Measurements from ENCODE around the gene TMPRSS7.

TMPRSS7 gene

DNA sequence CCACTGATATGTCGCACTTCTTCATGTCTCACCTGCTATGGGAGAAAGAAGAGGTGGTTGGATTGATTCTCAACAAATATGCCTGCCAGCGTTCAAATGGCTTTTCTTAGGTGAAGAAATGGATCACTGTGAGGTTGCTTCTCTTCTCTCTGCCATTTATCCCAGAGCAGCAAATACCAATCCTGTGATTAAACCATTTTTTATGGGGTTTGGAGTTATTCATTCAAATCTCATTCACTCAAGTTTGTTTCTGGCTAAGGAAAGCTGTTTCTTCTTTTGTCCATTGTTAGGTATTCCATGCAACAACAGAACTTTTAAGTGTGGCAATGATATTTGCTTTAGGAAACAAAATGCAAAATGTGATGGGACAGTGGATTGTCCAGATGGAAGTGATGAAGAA, 39.5 kb downstream of the TMPRSS7 start:
- H3K9me3 ChIP-seq (ENCODE audit: low read depth, low read length): no peaks in the 10 kb centered on the region
- H3K27ac ChIP-seq: no peak overlapping the region
- no peaks in the 10 kb centered on the region for H3K36me3 ChIP-seq (ENCODE audit: insufficient read depth, low read length)
- no peak for DNase-seq (ENCODE audit: low read depth, low spot score)
- H3K4me3 ChIP-seq: no peak overlapping the region
- TF ChIP-seq EZH2 (IDR thresholded peaks at IDR 0.05) (no peak), POLR2AphosphoS5 (IDR thresholded peaks at IDR 0.05; ENCODE audit: borderline replicate concordance, low read depth, low read length) (no peak), FOXP2 (optimal IDR thresholded peaks at IDR 0.05; ENCODE audit: control extremely low read depth, extremely low read length, insufficient read depth) (no peak)
- H3K9ac ChIP-seq (ENCODE audit: insufficient read length): no peak overlapping the region

DNA sequence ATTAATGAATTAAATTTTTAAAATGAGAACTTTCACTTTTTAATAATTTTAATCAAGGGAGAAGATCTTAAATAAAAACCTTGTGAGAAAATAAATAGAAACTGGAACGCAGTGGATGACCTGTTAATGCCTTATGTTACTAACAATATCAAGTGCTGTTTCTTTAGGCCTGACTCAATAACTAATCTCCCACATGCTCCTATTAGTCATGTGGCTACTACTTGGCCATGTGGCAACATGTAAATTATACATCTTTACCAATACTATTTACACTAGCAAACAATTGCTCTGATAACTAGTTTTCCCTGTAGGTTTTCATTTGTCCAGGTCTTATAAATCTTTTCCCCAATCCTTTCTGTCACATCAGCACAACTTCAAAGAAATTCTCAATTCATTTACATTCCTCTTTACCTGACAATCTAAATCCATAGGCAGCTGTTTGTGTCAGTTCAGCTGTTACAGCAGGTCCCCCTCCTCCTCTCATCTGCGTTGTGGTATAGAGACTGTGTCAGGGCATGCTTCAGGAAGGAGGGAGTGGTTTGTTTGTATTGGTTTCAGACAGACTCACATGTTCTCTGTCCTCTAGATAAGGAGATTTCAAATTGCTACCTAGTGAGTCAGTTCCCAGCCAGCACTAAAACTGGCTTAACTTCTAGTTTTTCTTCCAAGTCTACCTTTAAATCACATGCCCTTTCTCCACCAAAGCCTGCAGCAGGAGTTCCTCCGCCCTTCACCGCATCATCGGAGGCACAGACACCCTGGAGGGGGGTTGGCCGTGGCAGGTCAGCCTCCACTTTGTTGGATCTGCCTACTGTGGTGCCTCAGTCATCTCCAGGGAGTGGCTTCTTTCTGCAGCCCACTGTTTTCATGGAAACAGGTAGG, 40.3 kb downstream of the TMPRSS7 start:
- no peaks in the 10 kb centered on the region for H3K36me3 ChIP-seq (ENCODE audit: insufficient read depth, low read length)
- H3K4me3 ChIP-seq: no peak overlapping the region
- no peaks in the 10 kb centered on the region for H3K9me3 ChIP-seq (ENCODE audit: low read depth, low read length)
- DNase-seq (ENCODE audit: low read depth, low spot score): no peak
- no peak overlapping the region for H3K9ac ChIP-seq (ENCODE audit: insufficient read length)
- TF ChIP-seq EZH2 (IDR thresholded peaks at IDR 0.05): no peak
- H3K27ac ChIP-seq: no peak overlapping the region

DNA sequence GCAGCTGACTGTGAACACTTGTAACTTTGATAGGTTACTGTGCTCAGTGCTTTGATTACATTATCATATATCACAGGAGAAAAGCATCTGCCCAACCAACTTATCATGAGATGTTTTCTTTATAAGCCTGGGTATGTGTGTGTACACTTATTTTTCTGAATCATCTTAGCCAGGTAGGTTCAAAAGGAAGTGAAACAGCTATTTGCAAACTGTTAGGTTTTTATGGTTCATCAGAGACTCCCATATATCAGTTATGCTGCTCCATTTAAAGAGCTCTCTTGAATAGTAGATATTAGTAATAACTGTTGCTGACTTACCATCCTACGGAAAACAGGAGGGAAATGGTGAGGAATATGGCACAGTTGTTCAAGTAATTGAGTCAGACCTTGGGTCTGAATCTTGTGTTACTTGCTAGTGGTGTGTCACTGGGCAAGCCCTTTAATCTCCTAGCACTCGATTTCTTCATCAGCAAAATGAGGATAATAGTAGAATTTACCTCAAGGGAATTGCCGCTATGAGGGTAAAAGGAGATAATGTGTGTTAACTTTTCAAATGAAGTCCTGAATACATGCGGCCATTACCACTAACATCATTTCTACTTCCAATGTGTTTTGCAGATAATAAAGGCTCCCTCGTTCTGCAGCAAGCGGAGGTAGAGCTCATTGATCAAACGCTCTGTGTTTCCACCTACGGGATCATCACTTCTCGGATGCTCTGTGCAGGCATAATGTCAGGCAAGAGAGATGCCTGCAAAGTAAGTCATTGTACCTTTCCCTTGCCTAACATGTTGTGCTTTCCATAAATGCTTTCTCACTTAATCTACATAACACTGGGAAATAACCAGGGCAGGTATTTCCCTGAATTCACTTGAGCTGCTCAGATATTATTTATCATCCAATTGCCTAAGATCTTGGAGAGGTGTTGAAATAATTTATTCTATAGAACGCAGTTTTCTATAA, 43.9 kb downstream of the TMPRSS7 start:
- DNase-seq (ENCODE audit: low read depth, low spot score): no peak
- Histone ChIP-seq H3K36me3 (ENCODE audit: insufficient read depth, low read length) (no peaks in the 10 kb centered on the region), H3K4me3 (no peak overlapping the region), H3K27ac (no peak overlapping the region), H3K9ac (ENCODE audit: insufficient read length) (no peak overlapping the region), H3K9me3 (ENCODE audit: low read depth, low read length) (no peaks in the 10 kb centered on the region)
- TF ChIP-seq POLR2AphosphoS5 (IDR thresholded peaks at IDR 0.05; ENCODE audit: borderline replicate concordance, low read depth, low read length): no peak
- no peak for TF ChIP-seq EZH2 (IDR thresholded peaks at IDR 0.05)
- TF ChIP-seq FOXP2 (optimal IDR thresholded peaks at IDR 0.05; ENCODE audit: control extremely low read depth, extremely low read length, insufficient read depth): no peak

DNA sequence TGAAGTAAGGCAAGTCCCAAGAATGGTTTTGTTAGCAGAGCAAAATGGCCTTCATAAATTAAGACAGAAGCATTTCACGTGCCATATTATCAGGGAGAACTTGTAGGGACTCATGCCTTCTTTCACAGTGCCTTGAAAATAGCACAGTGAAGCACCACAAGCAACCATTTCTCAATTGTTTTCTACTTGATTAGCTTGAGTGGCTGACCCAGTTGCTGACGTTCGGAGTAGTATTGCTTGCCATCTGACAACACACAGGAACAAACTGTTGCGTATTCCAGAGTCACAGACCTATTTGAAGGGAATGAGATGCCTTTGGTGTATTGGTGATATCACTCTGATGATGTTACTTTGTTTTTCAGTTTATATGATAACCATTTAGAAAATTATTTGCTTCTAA, 48.7 kb downstream of the TMPRSS7 start:
- Histone ChIP-seq H3K9me3 (ENCODE audit: low read depth, low read length) (no peaks in the 10 kb centered on the region), H3K36me3 (ENCODE audit: insufficient read depth, low read length) (no peaks in the 10 kb centered on the region), H3K9ac (ENCODE audit: insufficient read length) (no peak overlapping the region), H3K4me3 (no peak overlapping the region), H3K27ac (no peak overlapping the region)
- no peak for DNase-seq (ENCODE audit: low read depth, low spot score)
- TF ChIP-seq POLR2AphosphoS5 (IDR thresholded peaks at IDR 0.05; ENCODE audit: borderline replicate concordance, low read depth, low read length): no peak
- no peak for TF ChIP-seq EZH2 (IDR thresholded peaks at IDR 0.05)
- no peak for TF ChIP-seq FOXP2 (optimal IDR thresholded peaks at IDR 0.05; ENCODE audit: control extremely low read depth, extremely low read length, insufficient read depth)

DNA sequence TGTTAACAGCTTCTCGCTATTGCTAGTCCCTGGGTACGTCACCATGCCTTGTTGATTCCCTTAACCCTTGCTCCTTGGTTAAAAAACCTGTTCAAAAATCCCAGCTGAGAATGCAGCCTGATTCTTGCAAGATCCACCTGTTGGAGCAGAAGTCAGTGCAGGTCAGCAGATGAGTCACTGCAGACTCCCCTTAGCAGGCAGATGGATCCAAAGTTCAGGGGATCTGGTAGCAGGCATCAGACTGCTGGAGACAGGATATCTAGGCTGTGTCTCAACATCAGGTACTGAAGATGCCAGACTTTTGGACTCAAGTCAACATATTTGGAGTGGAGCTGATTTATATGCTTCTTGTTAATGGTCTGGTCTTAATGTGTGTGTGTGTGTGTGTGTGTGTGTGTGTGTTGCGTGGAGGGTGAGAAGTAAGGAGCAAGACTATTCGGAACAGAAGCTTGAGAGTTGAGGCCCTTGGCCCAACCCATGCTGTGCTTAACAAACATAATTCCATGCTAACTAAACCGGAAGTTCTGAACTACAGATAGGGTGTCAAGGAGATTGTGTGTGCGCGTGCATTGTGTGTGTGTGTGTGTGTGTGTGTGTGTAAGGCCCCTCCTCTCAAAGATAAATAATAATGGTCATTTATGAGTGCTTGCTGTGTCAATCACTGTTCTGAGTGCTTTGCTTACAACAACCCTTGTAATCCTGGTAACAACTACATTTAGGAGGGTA, 50.6 kb downstream of the TMPRSS7 start:
- Histone ChIP-seq H3K9ac (ENCODE audit: insufficient read length) (no peak overlapping the region), H3K9me3 (ENCODE audit: low read depth, low read length) (no peaks in the 10 kb centered on the region), H3K27ac (no peak overlapping the region), H3K36me3 (ENCODE audit: insufficient read depth, low read length) (no peaks in the 10 kb centered on the region), H3K4me3 (no peak overlapping the region)
- DNase-seq (ENCODE audit: low read depth, low spot score): no peak
- TF ChIP-seq FOXP2 (optimal IDR thresholded peaks at IDR 0.05; ENCODE audit: control extremely low read depth, extremely low read length, insufficient read depth) (no peak), EZH2 (IDR thresholded peaks at IDR 0.05) (no peak), POLR2AphosphoS5 (IDR thresholded peaks at IDR 0.05; ENCODE audit: borderline replicate concordance, low read depth, low read length) (no peak)

DNA sequence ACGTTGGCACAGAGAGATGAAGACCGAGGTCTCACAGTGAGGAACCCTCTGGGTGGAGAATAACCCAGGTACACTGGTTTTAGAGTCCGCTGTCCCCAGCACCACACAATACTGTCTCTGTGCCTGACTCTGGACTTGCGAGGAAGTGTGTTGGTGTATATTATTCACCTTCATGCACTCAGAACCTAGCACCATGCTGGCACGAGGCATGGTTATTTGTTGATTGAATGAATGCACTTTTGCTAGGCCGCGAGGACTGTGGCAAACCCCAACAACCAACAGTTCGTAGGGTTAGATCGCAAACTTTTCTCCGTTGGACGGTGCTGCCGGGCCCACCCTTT, 51.2 kb downstream of the TMPRSS7 start:
- Histone ChIP-seq H3K9ac (ENCODE audit: insufficient read length) (no peak overlapping the region), H3K27ac (no peak overlapping the region), H3K9me3 (ENCODE audit: low read depth, low read length) (no peaks in the 10 kb centered on the region), H3K36me3 (ENCODE audit: insufficient read depth, low read length) (no peaks in the 10 kb centered on the region), H3K4me3 (no peak overlapping the region)
- DNase-seq (ENCODE audit: low read depth, low spot score): no peak
- TF ChIP-seq POLR2AphosphoS5 (IDR thresholded peaks at IDR 0.05; ENCODE audit: borderline replicate concordance, low read depth, low read length) (no peak), EZH2 (IDR thresholded peaks at IDR 0.05) (no peak), FOXP2 (optimal IDR thresholded peaks at IDR 0.05; ENCODE audit: control extremely low read depth, extremely low read length, insufficient read depth) (no peak)

DNA sequence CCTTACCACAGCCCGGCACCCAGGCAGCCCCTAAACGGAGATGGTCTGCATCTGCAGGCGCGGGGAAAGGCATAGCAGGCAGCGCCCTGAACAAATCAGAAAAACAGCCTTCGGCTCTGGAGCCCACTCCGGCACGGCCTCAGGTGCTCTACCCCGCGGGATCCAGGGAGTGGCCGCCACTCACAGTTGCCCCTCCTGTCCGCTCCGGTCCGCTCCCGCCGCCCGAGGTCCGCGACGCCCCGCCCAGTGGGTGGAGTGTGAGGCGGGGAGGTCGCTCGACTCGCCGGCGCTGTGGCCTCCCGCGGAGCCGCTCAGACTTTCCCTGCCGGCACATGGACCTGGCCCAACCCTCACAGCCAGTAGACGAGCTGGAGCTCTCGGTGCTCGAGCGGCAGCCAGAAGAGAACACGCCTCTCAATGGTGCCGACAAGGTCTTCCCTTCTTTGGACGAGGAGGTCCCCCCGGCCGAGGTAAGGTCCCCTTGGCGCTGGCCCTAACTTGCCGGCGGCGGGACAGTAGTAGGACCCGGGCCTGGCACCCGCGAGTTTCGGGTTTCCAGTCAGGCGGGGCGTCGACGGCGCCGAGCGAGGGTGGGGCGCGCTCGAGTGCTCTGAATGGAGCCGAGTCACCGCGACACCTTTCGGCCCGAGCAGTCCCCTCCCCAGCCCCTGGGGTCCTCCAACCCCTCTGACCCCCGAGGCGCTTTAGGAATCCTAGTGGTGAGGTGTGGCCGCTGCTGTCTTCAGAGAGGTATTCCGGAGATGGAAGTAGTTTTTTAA, 51.7 kb downstream of the TMPRSS7 start, which contains the start of gene C3orf52:
Gene C3orf52, plus strand, starts transcription at position 314 of the 779 bp plus-strand sequence. Its CDS starts 19 bp downstream, at position 333.
- no peaks in the 10 kb centered on the region for H3K9me3 ChIP-seq (ENCODE audit: low read depth, low read length)
- H3K9ac ChIP-seq (ENCODE audit: insufficient read length): no peak within 1 kb of the TSS
- TF ChIP-seq POLR2AphosphoS5 (IDR thresholded peaks at IDR 0.05; ENCODE audit: borderline replicate concordance, low read depth, low read length): no peak
- no peak for TF ChIP-seq FOXP2 (optimal IDR thresholded peaks at IDR 0.05; ENCODE audit: control extremely low read depth, extremely low read length, insufficient read depth)
- no peak for TF ChIP-seq EZH2 (IDR thresholded peaks at IDR 0.05)
- no peak for DNase-seq (ENCODE audit: low read depth, low spot score)
- no peaks in the 10 kb centered on the region for H3K36me3 ChIP-seq (ENCODE audit: insufficient read depth, low read length)
- H3K4me3 ChIP-seq: no peak within 1 kb of the TSS
- H3K27ac ChIP-seq: no peak within 1 kb of the TSS
